HG03558 (cell line): ENCODE data around the gene GNAL.
"Not testable (repeated sequence)": the region's sequence is repeated elsewhere in the genome, so short reads cannot be mapped to it uniquely, and the experiment has no call there.

Experiments used
- ATAC-seq: cut with Tn5 transposase; IDR thresholded peaks from one replicate; pipeline ENCODE4 v1.9.1; 2021; ENCODE audit warnings: moderate number of reproducible peaks; ENCODE audit not compliant: unreplicated experiment; ENCODE audit errors: extremely low read depth

The GNAL gene

GRCh38 chr18:11688972-11689668 is at the start of gene GNAL:
TSS of gene GNAL (plus strand) at chr18:11689264. CDS start at chr18:11689564, 300 bp downstream.
- ATAC-seq, result no peak

DNA sequence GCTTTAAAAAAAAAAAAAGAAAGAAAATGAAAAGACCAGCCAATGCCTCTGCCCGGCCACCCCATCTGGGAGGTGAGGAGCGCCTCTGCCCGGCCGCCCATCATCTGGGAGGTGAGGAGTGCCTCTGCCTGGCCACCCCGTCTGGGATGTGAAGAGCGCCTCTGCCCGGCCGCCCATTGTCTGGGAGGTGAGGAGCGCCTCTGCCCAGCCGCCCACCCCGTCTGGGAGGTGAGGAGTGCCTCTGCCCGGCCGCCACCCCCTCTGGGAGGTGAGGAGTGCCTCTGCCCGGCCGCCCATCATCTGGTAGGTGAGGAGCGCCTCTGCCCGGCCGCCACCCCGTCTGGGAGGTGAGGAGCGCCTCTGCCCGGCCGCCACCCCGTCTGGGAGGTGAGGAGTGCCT is 41.8 kb upstream of the GNAL start:
- not testable (repeated sequence) for ATAC-seq

DNA sequence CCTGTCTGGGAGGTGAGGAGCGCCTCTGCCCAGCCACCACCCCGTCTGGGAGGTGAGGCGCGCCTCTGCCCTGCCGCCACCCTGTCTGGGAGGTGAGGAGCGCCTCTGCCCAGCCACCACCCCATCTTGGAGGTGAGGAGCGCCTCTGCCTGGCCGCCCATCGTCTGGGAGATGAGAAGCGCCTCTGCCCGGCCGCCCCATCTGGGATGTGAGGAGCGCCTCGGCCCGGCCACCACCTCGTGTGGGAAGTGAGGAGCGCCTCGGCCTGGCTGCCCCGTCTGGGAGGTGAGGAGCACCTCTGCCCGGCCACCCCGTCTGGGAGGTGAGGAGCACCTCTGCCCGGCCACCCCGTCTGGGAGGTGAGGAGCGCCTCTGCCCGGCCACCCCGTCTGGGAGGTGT is 41.3 kb upstream of the GNAL start:
- ATAC-seq, result not testable (repeated sequence)

DNA sequence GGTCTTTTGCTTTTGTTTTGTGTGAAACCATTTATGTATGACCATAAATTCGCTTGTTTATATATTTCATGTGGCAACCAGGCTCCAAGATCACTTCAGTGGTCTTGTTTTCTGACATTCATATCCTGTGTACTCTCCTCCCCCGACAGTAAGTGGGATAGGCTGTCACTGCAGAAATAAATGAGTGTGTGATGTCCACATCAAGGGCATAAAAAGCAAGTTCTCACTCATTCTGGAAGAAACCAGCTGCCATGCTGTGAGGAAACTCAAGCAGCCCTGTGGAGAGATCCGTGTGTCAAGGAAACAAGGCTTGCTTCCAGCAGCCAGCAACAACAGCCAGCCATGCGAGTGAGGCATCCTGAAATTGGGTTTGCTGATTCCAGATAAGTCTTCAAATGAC is 39.2 kb upstream of the GNAL start:
- no peak for ATAC-seq

DNA sequence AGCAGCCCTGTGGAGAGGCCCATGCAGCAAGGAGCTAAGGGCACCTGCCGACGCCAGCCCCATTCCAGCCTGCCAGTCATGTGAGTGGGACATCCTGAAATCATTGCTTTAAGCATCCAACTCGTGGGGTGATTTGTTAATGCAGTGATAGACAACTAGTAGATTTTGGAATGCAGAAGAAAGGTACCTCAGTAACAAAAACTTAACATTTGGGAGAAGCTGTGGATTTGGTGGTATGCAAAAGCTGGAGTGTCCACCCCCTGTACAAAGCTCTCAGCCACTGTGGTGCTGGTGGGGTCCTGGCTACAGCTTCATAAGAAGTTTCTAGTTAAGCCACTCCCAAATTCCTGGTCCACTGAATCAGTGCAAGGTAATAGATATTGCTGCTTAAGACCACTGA is 37.2 kb upstream of the GNAL start:
- no peak for ATAC-seq

DNA sequence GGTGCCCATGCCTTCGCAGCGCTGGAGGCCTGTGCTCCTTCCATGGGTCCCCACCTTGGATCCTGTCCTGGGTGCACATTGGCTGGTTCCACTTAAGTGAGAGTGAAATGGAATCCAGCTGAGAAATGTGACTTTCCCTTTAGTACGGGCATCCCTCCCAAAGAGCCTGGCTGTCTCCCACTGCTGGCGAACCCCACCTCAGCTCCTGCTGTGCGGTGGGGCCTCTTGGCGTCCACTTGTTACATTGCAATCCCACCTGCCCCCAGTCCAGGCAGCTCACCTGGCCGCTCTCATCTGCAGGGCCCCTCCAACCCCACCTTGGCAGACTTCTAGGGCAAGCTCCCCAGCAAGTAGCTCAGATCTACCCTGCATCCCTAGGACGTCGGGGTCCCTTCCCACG is 35.5 kb upstream of the GNAL start:
- no peak for ATAC-seq

- no peak for ATAC-seq
These were observed 34.1 kb upstream of the GNAL start for GRCh38 chr18:11654736-11655605.

DNA sequence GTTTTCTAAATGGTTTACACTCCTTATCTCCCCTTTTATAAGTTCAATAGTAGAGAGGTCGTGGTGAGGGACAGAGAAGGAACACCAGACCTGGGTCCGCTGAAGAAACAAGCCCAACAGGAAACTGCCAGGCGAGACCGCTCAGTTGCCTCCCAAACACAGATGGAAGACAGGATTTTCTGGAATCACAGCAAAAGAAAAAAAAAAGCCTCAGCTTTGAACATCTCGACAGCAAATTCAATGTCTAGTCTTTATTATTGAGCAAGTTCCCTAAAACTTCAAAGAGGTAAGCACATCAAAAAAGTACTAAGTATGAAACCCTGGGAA is 33.5 kb upstream of the GNAL start:
- ATAC-seq, result no peak

DNA sequence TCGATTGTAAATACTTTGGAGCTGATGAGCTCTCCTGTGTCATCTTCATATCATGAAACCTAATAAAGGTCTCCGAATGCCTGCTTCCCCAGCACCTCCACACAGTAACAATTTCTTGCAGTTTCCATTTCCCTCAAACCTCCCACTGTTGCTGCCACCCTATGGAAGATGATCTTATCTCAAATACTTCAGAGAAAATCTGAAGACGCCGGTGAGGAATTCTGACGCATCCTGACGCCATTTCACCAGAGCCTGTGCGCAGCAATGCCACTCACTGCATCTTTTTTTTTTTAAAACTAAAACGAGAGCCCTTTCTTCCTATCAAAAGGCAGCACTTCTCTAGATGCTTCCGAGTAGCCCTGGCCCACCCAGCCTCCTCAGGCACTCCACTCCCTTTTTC is 31.9 kb upstream of the GNAL start:
- ATAC-seq, result no peak

DNA sequence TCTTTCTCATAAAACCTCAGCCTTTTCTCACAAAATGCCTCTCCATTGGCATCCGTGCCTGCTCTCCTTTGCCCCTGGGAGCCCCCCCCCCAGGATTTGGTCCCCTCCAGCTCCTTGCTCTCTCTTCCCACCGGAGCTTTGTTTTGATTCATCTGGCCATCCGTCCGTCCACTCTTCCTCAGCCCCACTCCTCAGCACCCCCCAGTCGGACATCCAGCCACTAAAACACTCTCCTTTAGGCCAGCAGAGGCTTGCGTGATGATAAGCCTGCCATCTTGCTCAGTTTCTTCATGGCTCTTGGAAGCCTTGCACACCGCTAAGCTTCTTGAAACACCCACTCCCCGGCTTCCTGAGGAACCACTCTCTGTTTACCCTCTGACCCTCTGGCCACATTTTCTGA is 31.5 kb upstream of the GNAL start:
- no peak for ATAC-seq

DNA sequence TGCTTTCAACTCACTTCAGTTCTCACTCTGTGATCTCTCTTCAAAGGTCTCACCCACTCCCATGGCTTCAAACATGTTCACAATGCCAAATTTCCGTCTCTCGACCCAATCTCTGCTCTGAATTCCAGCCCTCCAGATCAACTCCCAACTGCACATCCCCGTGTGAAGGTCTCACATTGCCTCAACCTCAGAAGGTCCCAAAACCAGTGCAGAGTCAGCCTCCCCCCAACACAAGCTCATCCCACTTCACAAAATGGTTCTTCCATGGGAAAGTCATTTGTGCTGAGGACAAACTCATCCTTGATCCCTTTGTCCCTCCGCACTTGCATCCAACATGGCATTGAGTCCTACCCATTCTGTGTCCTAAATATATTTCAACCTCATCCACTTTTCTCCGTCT is 31.0 kb upstream of the GNAL start:
- ATAC-seq, result no peak

DNA sequence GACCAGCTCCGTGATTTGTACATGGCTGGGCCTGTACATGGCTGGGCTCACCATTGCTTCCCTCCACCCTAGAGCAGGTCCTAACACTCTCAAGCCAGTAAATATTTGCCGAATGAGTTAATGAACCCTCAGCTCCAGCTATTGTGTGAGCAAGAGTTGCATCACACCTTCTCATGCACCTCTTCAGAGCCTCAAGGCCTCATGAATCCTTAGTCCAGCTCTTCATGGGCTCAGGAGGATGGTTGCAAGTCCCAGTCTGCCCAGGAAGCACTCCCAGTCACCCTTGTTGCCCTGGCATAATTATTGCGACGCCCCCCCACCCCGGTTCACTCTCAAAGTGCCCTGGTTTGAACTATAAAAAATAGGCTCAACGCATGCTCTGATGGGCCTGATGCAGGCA is 30.1 kb upstream of the GNAL start:
- no peak for ATAC-seq

DNA sequence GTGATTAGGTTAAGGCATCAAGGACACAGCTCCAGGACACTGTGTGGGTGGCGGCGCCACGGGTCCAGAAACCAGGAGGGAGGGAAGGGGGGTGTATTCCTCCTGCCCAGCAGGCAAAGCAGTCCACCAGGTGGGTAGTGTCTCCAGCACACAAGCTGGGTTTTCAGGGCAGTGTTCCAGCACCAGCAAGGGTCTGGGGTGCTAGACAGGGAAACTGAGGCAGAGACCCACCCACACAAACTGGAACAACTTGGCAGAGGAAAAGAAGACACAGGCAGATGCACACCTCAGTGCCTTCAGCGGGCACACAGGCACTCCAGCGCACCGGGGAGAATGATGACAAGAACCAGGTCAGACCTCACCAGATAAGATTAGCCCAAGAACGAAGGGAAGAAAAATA is 28.4 kb upstream of the GNAL start:
- ATAC-seq, result no peak

DNA sequence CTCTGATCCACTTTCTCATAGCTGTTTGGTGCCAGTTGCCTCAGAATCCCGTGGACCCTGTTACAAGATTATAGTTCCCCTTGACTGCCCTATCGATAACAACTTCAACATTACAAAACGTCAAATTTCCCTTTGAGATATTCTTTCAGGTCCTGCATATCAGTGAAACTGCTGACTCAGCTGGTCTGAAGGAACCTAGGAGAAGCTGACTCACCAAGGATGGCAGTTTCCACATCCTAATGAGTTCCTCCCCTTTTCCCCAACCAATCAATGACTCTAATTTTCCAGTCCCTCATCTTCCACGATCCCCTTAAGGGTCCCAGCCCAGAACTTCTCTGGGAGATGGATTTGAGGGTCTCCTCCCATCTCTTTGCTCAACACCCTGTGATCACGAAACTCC is 27.6 kb upstream of the GNAL start:
- ATAC-seq, result no peak

GRCh38 chr18:11663439-11664029 is 25.5 kb upstream of the GNAL start:
- ATAC-seq, result no peak

GRCh38 chr18:11664286-11664685 is 24.8 kb upstream of the GNAL start:
- ATAC-seq, result no peak

DNA sequence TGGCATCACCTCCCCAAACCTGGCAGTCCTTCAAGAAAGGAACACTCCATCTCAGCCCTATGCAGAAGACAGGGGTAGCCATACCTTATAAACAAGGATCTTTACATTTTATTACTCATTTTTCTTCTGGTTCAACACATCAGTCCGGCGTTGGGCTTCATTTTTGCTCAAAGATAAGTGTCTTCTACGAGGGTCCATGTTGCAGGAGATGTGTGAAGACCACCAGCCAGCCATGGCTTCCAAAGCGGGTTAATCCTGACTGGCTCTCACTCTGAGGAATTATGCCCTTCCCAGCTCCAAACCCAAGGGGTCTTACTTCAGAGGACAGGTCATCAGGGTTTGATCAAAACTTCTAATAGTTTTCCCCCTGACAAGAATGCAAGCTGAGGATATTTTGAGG is 23.9 kb upstream of the GNAL start:
- ATAC-seq, result no peak

GRCh38 chr18:11665587-11665986 is 23.5 kb upstream of the GNAL start:
- no peak for ATAC-seq

GRCh38 chr18:11666176-11666575 is 22.9 kb upstream of the GNAL start:
- no peak for ATAC-seq

DNA sequence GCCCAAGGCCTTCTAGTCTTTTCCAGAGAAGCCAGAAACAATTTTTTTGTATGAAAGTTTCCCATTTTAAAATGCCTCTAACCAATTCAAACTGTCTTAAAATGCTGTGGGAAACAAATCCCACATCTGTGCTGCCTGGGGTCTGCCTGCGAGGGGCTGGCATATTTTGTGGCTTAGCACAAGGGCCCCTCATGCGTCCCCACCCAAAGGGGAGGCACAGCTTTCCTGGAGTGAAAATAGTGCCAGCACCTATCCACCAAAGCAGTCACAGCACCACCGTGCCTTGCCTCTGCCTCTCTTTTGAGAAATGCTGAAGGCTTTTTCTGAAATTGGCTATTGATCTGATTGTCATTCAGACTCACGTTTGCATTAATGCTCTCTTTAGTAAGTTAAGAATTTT is 22.2 kb upstream of the GNAL start:
- no peak for ATAC-seq

GRCh38 chr18:11667578-11667977 is 21.5 kb upstream of the GNAL start:
- ATAC-seq, result no peak
